Anterior cingulate cortex (tissue), 58 donors: ENCODE measurements around the gene PTPN5.
"Not testable (repeated sequence)": the region's sequence is repeated elsewhere in the genome, so short reads cannot be mapped to it uniquely, and the experiment has no call there.

Experiments
- DNase-seq, 58 donors: peaks; one replicate each; lab custom pipeline; 2025; lab: John Stamatoyannopoulos, UW

PTPN5 gene

GRCh38 chr11:18791207-18791968 lies at the start of gene PTPN5:
PTPN5 (minus strand) TSS chr11:18791798; CDS start chr11:18771958, 19,840 bp downstream.
- DNase-seq: peak in 30 of 58 donors; percentile 8 to 73 (median 48)

GRCh38 chr11:18836417-18836816 lies 44.8 kb upstream of the PTPN5 start:
- no peak for DNase-seq

GRCh38 chr11:18834754-18835466 lies 43.3 kb upstream of the PTPN5 start:
- no peak for DNase-seq

- not testable (repeated sequence) for DNase-seq
Measured at GRCh38 chr11:18820160-18820559, 28.6 kb upstream of the PTPN5 start.

- DNase-seq: no peak
Measured at GRCh38 chr11:18804199-18804999, 12.8 kb upstream of the PTPN5 start.

- peak in 30 of 58 donors; percentile 4 to 75 (median 30) for DNase-seq
Measured at GRCh38 chr11:18802381-18803257, 11.0 kb upstream of the PTPN5 start.

- DNase-seq: no peak
Measured at GRCh38 chr11:18798799-18799469, 7.3 kb upstream of the PTPN5 start.

- DNase-seq: no peak
Measured at GRCh38 chr11:18794956-18795355, 3.4 kb upstream of the PTPN5 start.

GRCh38 chr11:18792827-18793226 lies 1.2 kb upstream of the PTPN5 start:
- no peak for DNase-seq

- DNase-seq: peak in 4 of 58 donors; percentile 24 to 67 (median 40)
Measured at GRCh38 chr11:18791969-18792628, 501 bp upstream of the PTPN5 start.

GRCh38 chr11:18790883-18791206 lies 753 bp downstream of the PTPN5 start:
- peak in 3 of 58 donors; percentile 19 to 56 (median 33) for DNase-seq

- no peak for DNase-seq
Measured at GRCh38 chr11:18789942-18790341, 1.7 kb downstream of the PTPN5 start.

- no peak for DNase-seq
Measured at GRCh38 chr11:18785411-18785810, 6.2 kb downstream of the PTPN5 start.

GRCh38 chr11:18780896-18781295 lies 10.7 kb downstream of the PTPN5 start:
- DNase-seq: no peak

GRCh38 chr11:18780329-18780728 lies 11.3 kb downstream of the PTPN5 start:
- no peak for DNase-seq

GRCh38 chr11:18778468-18778867 lies 13.1 kb downstream of the PTPN5 start:
- no peak for DNase-seq

- DNase-seq: no peak
Measured at GRCh38 chr11:18776324-18776723, 15.3 kb downstream of the PTPN5 start.

GRCh38 chr11:18775492-18776292 lies 15.9 kb downstream of the PTPN5 start:
- peak in 5 of 58 donors; percentile 5 to 35 (median 10) for DNase-seq
